NAMALWA (cell line): ENCODE data around the gene RNF214.
"Not testable (repeated sequence)": the region's sequence is repeated elsewhere in the genome, so short reads cannot be mapped to it uniquely, and the experiment has no call there.

Source experiments
- DNase-seq: peaks from one replicate; pipeline ENCODE4 v3.0.0-alpha.2; 2015; ENCODE audit warnings: low spot score

The RNF214 gene

GRCh38 chr11:117197516-117198456, 34.7 kb upstream of the RNF214 start:
- peak; percentile 32 for DNase-seq

GRCh38 chr11:117198613-117199012, 33.9 kb upstream of the RNF214 start:
- DNase-seq: no peak

GRCh38 chr11:117199053-117199915, 33.2 kb upstream of the RNF214 start, which contains the start of gene TAGLN:
Gene TAGLN (plus strand): TSS chr11:117199370. CDS start chr11:117203014, 3,644 bp downstream.
- DNase-seq: no peak

- DNase-seq: no peak
Measured at GRCh38 chr11:117199916-117200812, 32.3 kb upstream of the RNF214 start.

GRCh38 chr11:117200813-117201657, 31.4 kb upstream of the RNF214 start:
- no peak for DNase-seq

GRCh38 chr11:117201658-117202305, 30.7 kb upstream of the RNF214 start:
- DNase-seq: no peak

GRCh38 chr11:117202386-117203068, 29.9 kb upstream of the RNF214 start:
- DNase-seq: no peak

- DNase-seq: no peak
Measured at GRCh38 chr11:117203069-117203407, 29.4 kb upstream of the RNF214 start.

GRCh38 chr11:117204283-117205080, 28.0 kb upstream of the RNF214 start:
- DNase-seq: no peak

- DNase-seq: no peak
Measured at GRCh38 chr11:117205211-117205818, 27.2 kb upstream of the RNF214 start.

GRCh38 chr11:117206111-117206510, 26.4 kb upstream of the RNF214 start:
- not testable (repeated sequence) for DNase-seq

- DNase-seq: not testable (repeated sequence)
Measured at GRCh38 chr11:117206859-117207258, 25.6 kb upstream of the RNF214 start.

GRCh38 chr11:117207481-117207880, 25.0 kb upstream of the RNF214 start:
- not testable (repeated sequence) for DNase-seq

GRCh38 chr11:117208710-117209109, 23.8 kb upstream of the RNF214 start:
- not testable (repeated sequence) for DNase-seq

GRCh38 chr11:117209351-117210125, 22.9 kb upstream of the RNF214 start:
- DNase-seq: not testable (repeated sequence)

GRCh38 chr11:117210620-117211019, 21.9 kb upstream of the RNF214 start:
- no peak for DNase-seq

GRCh38 chr11:117212697-117213355, 19.6 kb upstream of the RNF214 start:
- DNase-seq: no peak
